H1 (cell line): ENCODE measurements around the gene RAB22A. TPM values are rescaled to one million over a fixed set of nuclear protein-coding genes. Genes with fewer than 3 reads are reported as not detected.

Source experiments
- BRCA1 ChIP-seq: IDR thresholded peaks from 2 replicates; pipeline ENCODE4 v1.6.1; 2012; ENCODE audit warnings: low read depth, low read length, improper control_type of control experiment
- CHD2 ChIP-seq: IDR thresholded peaks from 2 replicates; pipeline ENCODE4 v1.6.1; 2012; ENCODE audit warnings: low read length, improper control_type of control experiment
- CHD7 ChIP-seq: fragments of 300-600 bp; sonication (generic); IDR thresholded peaks from 2 replicates; pipeline ENCODE4 v1.7.1; 2012; ENCODE audit warnings: low read length, moderate library complexity, mild to moderate bottlenecking, inconsistent platforms; ENCODE audit not compliant: insufficient replicate concordance
- CREB1 ChIP-seq: IDR thresholded peaks from 2 replicates; pipeline ENCODE4 v1.6.1; 2012; ENCODE audit warnings: inconsistent platforms
- KDM4A ChIP-seq: IDR thresholded peaks from one replicate; pipeline ENCODE4 v1.7.1; 2012; ENCODE audit warnings: low read depth, mild to moderate bottlenecking, moderate library complexity, low read length, inconsistent platforms; ENCODE audit not compliant: severe bottlenecking
- RNF2 ChIP-seq: fragments of 200-900, 300-1000 bp; sonication (generic); IDR thresholded peaks from 2 replicates; pipeline ENCODE4 v1.7.1; 2016; ENCODE audit warnings: borderline replicate concordance, low read depth, mild to moderate bottlenecking, antibody characterized with exemption, low read length; ENCODE audit not compliant: poor library complexity, severe bottlenecking; ENCODE audit errors: missing control alignments
- RXRA ChIP-seq: IDR thresholded peaks from 2 replicates; pipeline ENCODE4 v1.6.1; 2011; ENCODE audit warnings: low read depth, mild to moderate bottlenecking, low read length, moderate library complexity; ENCODE audit not compliant: insufficient read depth
- SIN3A ChIP-seq, 2 experiments: IDR thresholded peaks in 1 of 2; conservative IDR thresholded peaks in 1 of 2; 2 replicates each; pipeline ENCODE4 v1.6.1; 2011 to 2012; ENCODE audit warnings: low read length in 2 of 2, improper control_type of control experiment in 1 of 2, low read depth in 1 of 2, mild to moderate bottlenecking in 1 of 2
- TAF7 ChIP-seq: optimal IDR thresholded peaks from 2 replicates; pipeline ENCODE3; 2011; ENCODE audit warnings: low read depth, mild to moderate bottlenecking, inconsistent platforms, low read length, moderate library complexity, borderline replicate concordance
- polyA plus RNA-seq, 7 experiments: library from polyadenylated mRNA; depleted of rRNA in 3 of 7; stranded (reverse) in 5 of 7; unstranded in 2 of 7; fragments of >200 nt in 5 of 7; fragments of 200-250 nt in 2 of 7; gene quantifications; 1 replicate in 5 of 7; 2 replicates in 1 of 7; 4 replicates in 1 of 7; pipeline versions ENCODE4 v1.2.1 to v1.2.3, GENCODE V29; 2011 to 2013; ENCODE audit warnings: missing spikeins in 2 of 7, mixed read lengths in 2 of 7
- total RNA-seq: library from RNA; stranded (reverse); fragmentation: NEBNext Ultra II Directional; extraction: Animal tissue kit (Norgen Biotek cat#: 25700); gene quantifications from 2 replicates; pipeline ENCODE4 v1.2.1, GENCODE V29; 2021

The RAB22A gene
- total and polyA plus RNA-seq, 2 of the 8 experiments (the other 6 are each of a cell fraction or from before 2014, with no cell fraction given), result 3.1 to 6.6 TPM

DNA sequence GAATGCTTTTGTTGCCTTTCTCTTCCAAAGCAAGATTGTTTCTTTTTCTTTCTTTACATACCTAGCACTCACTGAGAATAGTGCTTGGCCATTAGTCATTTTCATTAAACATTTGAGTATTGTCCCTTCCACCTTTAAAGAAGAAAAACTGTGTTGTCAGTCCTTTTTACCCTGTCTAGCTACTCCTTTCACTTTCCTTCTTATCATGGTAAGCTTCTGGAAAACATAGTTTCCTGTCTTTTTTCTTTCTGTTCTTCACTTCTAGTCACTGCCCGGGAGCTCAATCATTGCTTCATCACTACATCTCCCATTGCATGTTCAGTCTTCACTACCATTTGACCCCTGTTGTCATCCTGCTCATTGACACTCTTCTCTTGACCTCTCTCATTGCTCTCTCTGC lies 91.6 kb downstream of the RAB22A start (continued):
- TF ChIP-seq CHD7 (no peak), CREB1 (no peak), KDM4A (no peak), TAF7 (no peak), SIN3A (conservative IDR thresholded peaks at IDR 0.05 in 1 of 2, IDR thresholded peaks at IDR 0.05 in 1 of 2; ENCODE audit: low read depth in 1 of 2, low read length in 2 of 2) (no peak), RXRA (no peak), BRCA1 (no peak), RNF2 (no peak), CHD2 (no peak)
- TF ChIP-seq, all 59 proteins: peak for 0
